ENCODE measurements around the gene SLC46A1. TPM values are rescaled to one million over a fixed set of nuclear protein-coding genes. Genes with fewer than 3 reads are reported as not detected.
A peak's percentile ranks its signal among the peaks of the same experiment; 100 is the strongest.

The SLC46A1 gene
- total and polyA plus RNA-seq, 9 of the 15 experiments (the other 6 are each of a cell fraction or from before 2014, with no cell fraction given) = 0.24 to 5.5 (median 3.1) TPM

GRCh38 chr17:28357901-28358197 is 48.2 kb downstream of the SLC46A1 start:
- Histone ChIP-seq H3K4me2 (ENCODE audit: insufficient read depth, low read length) (peak overlapping the region; percentile 91), H3K4me1 (replicated peaks in 1 of 2; ENCODE audit: control insufficient read depth in 2 of 2, insufficient read depth in 2 of 2, low read length in 2 of 2) (peaks cover 5 to 10% of the 10 kb centered on the region in 2 experiments; a peak in 3 of 5 replicates), H3K36me3 (ENCODE audit: control insufficient read depth, insufficient read depth, low read length) (peaks cover 67% of the 10 kb centered on the region), H3K9me1 (ENCODE audit: control insufficient read depth, insufficient read depth, low read length) (no peaks in the 10 kb centered on the region), H2AFZ (ENCODE audit: low read depth, low read length) (peak overlapping the region; percentile 96), H3K27ac (ENCODE audit: extremely low read depth, low read depth, low read length) (peak overlapping the region; percentile 89), H3K9me3 (replicated peaks; ENCODE audit: control insufficient read depth, insufficient read depth, low read depth, low read length) (no peaks in the 10 kb centered on the region), H3K4me3 (peak overlapping the region; percentile 99), H3K9ac (ENCODE audit: insufficient read depth in 1 of 2, low read depth in 2 of 2, low read length in 2 of 2) (peak overlapping the region; percentile 95 to 96), H4K20me1 (replicated peaks; ENCODE audit: control insufficient read depth, insufficient read depth, low read length) (no peaks in the 10 kb centered on the region), H3K79me2 (ENCODE audit: control insufficient read depth, insufficient read depth, low read length) (peaks cover 34% of the 10 kb centered on the region), H3K27me3 (ENCODE audit: control insufficient read depth in 2 of 2, insufficient read depth in 2 of 2, low read length in 2 of 2) (no peaks in the 10 kb centered on the region)
- no peak for ATAC-seq
- intact Hi-C loops (cut with micrococcal nuclease) (no loop called here), in situ Hi-C loops (cut with MboI) (no loop called here)
- FAIRE-seq = no peak
- TF ChIP-seq BCL6 (CRISPR knock-in tag; IDR thresholded peaks at IDR 0.05) (no peak), AFF1 (IDR thresholded peaks at IDR 0.05; ENCODE audit: low read depth in 1 of 2, partially characterized antibody in 2 of 2) (peak in 1 of 2 experiments; percentile 1), EHMT2 (IDR thresholded peaks at IDR 0.05) (no peak), GABPA (tag; conservative IDR thresholded peaks at IDR 0.05; ENCODE audit: low read depth) (0 out of 2 replicates have a peak, but pooled peaks have one; percentile 83), CHD1 (IDR thresholded peaks at IDR 0.05; ENCODE audit: low read length) (peak; percentile 30)
- no peak for DNase-seq (ENCODE audit: extremely low read depth in 1 of 4, low spot score in 3 of 4)
- BruUV-seq (replicated peaks) = no TSS peak
- WGBS (ENCODE audit: insufficient coverage, low coverage, missing lambda C conversion rate) = 0% methylated on average over 4 of the region's 4 CpGs
- POLR2A ChIA-PET = interaction anchor here (0.6 to 4.0 kb wide), 13 partner anchors 8 to 707 kb away, joined by 3 to 31 read pairs (median 5); partner anchors contain the start of genes IFT20, TNFAIP1 and VTN
- CTCF ChIA-PET (ENCODE audit: low intra/inter-chr PET ratio) = no interaction called here

All from K562 (cell line).